Measurements from ENCODE around the gene CCDC201.
"Not testable (repeated sequence)": the region's sequence is repeated elsewhere in the genome, so short reads cannot be mapped to it uniquely, and the experiment has no call there.

CCDC201 gene

DNA sequence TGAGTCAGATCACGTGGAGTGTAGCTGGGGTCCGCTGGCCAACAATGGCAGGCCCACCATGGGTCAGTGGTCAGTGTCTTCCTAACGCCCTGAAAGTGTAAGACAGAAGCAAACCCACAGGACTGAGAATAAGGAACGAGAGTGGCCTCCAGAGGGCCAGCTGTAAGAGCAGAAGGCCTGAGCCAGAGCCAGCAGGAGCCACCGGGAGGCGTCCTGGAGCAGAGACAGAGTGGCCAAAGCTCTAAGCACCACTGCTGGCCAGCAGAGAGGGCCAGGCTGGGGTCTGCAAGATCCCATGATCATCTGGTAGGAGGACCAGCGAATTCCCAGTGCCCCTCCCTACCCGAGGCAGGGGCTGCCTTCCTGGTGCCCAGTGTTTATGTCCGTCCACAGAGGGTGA is 9.2 kb downstream of the CCDC201 start:
- H3K4me3 ChIP-seq (ENCODE audit: low read depth, low read length): no peak overlapping the region
- H2AFZ ChIP-seq: no peak overlapping the region
- TF ChIP-seq, protein P1, sequence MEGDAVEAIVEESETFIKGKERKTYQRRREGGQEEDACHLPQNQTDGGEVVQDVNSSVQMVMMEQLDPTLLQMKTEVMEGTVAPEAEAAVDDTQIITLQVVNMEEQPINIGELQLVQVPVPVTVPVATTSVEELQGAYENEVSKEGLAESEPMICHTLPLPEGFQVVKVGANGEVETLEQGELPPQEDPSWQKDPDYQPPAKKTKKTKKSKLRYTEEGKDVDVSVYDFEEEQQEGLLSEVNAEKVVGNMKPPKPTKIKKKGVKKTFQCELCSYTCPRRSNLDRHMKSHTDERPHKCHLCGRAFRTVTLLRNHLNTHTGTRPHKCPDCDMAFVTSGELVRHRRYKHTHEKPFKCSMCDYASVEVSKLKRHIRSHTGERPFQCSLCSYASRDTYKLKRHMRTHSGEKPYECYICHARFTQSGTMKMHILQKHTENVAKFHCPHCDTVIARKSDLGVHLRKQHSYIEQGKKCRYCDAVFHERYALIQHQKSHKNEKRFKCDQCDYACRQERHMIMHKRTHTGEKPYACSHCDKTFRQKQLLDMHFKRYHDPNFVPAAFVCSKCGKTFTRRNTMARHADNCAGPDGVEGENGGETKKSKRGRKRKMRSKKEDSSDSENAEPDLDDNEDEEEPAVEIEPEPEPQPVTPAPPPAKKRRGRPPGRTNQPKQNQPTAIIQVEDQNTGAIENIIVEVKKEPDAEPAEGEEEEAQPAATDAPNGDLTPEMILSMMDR (IDR thresholded peaks at IDR 0.05): no peak
- H3K27ac ChIP-seq: no peak overlapping the region
- H3K4me2 ChIP-seq (ENCODE audit: low read length): no peak overlapping the region
- H3K79me2 ChIP-seq: no peaks in the 10 kb centered on the region
- H3K4me1 ChIP-seq: no peaks in the 10 kb centered on the region
- no peaks in the 10 kb centered on the region for H3K9me3 ChIP-seq (ENCODE audit: control insufficient read depth, low read length)
- no peaks in the 10 kb centered on the region for H3K36me3 ChIP-seq (ENCODE audit: control insufficient read depth, insufficient read depth, low read length)
- H3K27me3 ChIP-seq (ENCODE audit: control insufficient read depth, insufficient read depth, low read length): no peaks in the 10 kb centered on the region
- H3K9ac ChIP-seq: no peak overlapping the region

DNA sequence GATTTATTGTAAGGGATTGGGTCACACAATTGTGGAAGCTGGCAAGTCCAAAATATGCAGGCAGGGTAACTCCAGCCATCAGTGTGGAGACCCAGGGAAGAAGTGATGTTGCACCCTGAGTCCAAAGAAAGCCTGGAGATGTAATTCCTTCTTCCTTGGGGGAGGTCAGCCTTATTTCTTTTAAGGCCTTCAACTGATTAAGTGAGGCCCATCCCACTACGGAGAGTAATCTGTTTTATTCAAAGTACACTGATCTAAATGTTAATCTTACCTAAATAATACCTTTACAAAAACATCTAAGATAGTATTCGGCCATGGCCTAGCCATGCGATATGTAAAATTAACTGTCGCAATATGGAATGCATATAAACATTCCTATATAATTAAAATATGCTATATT is 16.0 kb downstream of the CCDC201 start:
- not testable (repeated sequence) for H3K9ac ChIP-seq; H3K27me3 ChIP-seq (ENCODE audit: control insufficient read depth, insufficient read depth, low read length); H3K4me2 ChIP-seq (ENCODE audit: low read length); H2AFZ ChIP-seq; H3K27ac ChIP-seq; H3K36me3 ChIP-seq (ENCODE audit: control insufficient read depth, insufficient read depth, low read length); H3K4me3 ChIP-seq (ENCODE audit: low read depth, low read length); H3K9me3 ChIP-seq (ENCODE audit: control insufficient read depth, low read length); H3K4me1 ChIP-seq; H3K79me2 ChIP-seq

DNA sequence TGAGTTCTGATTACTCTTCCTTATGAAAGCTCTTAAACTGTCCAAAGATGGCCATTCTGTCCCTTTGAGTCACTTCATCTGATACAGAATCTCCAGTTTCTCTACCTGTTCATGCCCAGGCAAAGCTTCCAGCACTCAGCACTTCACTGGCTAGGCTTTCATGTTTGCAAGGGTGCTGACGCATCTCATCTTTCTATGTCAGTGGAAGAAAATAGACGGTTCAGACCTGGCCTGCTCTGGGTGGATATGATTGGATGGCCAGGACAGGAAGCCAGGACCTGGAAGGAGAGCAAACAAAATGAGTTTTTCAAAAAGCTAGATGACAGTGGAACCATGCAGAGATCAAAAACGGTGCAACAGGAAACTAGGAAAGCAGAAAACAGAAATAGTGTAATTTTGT is 17.2 kb downstream of the CCDC201 start:
- H3K27ac ChIP-seq; H3K36me3 ChIP-seq (ENCODE audit: control insufficient read depth, insufficient read depth, low read length); H3K4me1 ChIP-seq; H3K4me3 ChIP-seq (ENCODE audit: low read depth, low read length); H3K4me2 ChIP-seq (ENCODE audit: low read length); H3K79me2 ChIP-seq; H3K9me3 ChIP-seq (ENCODE audit: control insufficient read depth, low read length); H2AFZ ChIP-seq; H3K27me3 ChIP-seq (ENCODE audit: control insufficient read depth, insufficient read depth, low read length); H3K9ac ChIP-seq: not testable (repeated sequence)

DNA sequence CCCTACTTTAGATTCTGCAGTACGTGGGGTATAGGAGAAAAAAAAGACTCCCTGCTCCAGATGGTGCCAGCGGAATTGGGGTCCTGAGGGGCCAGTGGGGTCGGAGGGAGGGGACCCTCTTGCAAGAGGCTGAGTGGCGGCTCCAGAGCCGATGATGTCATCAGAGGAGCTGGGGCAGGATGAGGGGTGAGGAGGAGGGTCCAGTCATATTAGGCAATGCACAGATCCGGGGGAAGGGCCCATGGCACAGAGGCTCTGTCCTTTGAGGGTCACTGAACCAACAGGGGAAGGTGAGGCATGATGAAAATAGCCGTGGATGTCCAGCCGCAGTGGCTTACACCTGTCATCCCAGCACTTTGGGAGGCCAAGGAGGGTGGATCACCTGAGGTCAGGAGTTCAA is 19.4 kb downstream of the CCDC201 start:
- H3K79me2 ChIP-seq; H3K27me3 ChIP-seq (ENCODE audit: control insufficient read depth, insufficient read depth, low read length); H3K4me3 ChIP-seq (ENCODE audit: low read depth, low read length); H3K36me3 ChIP-seq (ENCODE audit: control insufficient read depth, insufficient read depth, low read length); H2AFZ ChIP-seq; H3K4me1 ChIP-seq; H3K9ac ChIP-seq; H3K4me2 ChIP-seq (ENCODE audit: low read length); H3K27ac ChIP-seq; H3K9me3 ChIP-seq (ENCODE audit: control insufficient read depth, low read length): not testable (repeated sequence)

DNA sequence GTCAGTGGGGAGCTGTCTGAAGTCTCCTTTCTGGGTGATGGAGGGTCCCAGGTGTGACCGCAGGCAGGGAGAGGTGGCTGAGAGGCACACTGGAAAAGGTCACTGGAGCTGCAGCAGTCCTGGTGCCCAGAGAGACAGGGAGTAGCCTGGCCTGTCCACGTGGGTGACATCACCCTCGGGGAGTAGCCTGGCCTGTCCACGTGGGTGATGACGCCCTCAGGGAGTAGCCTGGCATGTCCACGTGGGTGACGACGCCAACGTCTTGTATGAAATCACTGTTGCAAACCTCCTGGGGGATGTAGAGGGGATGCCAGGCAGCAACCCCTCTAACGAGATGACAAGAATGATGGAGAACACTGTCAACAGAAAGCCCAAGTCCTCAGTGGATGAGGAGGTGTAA is 19.9 kb downstream of the CCDC201 start:
- H3K4me1 ChIP-seq; H3K9ac ChIP-seq; H2AFZ ChIP-seq; H3K4me2 ChIP-seq (ENCODE audit: low read length); H3K36me3 ChIP-seq (ENCODE audit: control insufficient read depth, insufficient read depth, low read length); H3K79me2 ChIP-seq; H3K9me3 ChIP-seq (ENCODE audit: control insufficient read depth, low read length); H3K27ac ChIP-seq; H3K4me3 ChIP-seq (ENCODE audit: low read depth, low read length); H3K27me3 ChIP-seq (ENCODE audit: control insufficient read depth, insufficient read depth, low read length): not testable (repeated sequence)

GRCh38 chr7:45848734-45849133 is 24.1 kb downstream of the CCDC201 start:
- H3K4me2 ChIP-seq (ENCODE audit: low read length): not testable (repeated sequence)

DNA sequence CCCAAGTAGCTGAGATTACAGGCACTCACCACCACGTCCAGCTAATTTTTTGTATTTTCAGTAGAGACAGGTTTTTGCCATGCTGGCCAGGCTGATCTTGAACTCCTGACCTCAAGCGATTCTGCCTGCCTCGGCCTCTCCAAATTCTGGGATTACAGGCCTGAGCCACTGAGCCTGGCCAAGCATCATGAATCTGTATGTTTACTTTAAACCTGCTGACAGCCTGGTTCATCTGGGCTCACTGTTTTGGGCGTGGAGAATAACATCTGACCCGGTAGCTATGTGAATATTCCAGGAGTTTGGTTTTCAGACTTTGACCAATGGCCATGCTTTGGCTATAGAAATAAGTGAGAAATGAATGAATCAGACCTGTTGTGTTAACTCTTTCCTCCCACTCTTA is 26.3 kb downstream of the CCDC201 start:
- not testable (repeated sequence) for H2AFZ ChIP-seq; H3K27ac ChIP-seq; H3K9me3 ChIP-seq (ENCODE audit: control insufficient read depth, low read length); H3K27me3 ChIP-seq (ENCODE audit: control insufficient read depth, insufficient read depth, low read length); H3K4me2 ChIP-seq (ENCODE audit: low read length); H3K79me2 ChIP-seq; H3K36me3 ChIP-seq (ENCODE audit: control insufficient read depth, insufficient read depth, low read length); H3K4me3 ChIP-seq (ENCODE audit: low read depth, low read length); H3K9ac ChIP-seq; H3K4me1 ChIP-seq

More at GRCh38 chr7:45848734-45849133, 24.1 kb downstream of the CCDC201 start:
- not testable (repeated sequence) for H3K9ac ChIP-seq; H3K27ac ChIP-seq; H2AFZ ChIP-seq; H3K4me1 ChIP-seq; H3K4me3 ChIP-seq (ENCODE audit: low read depth, low read length); H3K36me3 ChIP-seq (ENCODE audit: control insufficient read depth, insufficient read depth, low read length); H3K79me2 ChIP-seq; H3K27me3 ChIP-seq (ENCODE audit: control insufficient read depth, insufficient read depth, low read length); H3K9me3 ChIP-seq (ENCODE audit: control insufficient read depth, low read length)

DNA sequence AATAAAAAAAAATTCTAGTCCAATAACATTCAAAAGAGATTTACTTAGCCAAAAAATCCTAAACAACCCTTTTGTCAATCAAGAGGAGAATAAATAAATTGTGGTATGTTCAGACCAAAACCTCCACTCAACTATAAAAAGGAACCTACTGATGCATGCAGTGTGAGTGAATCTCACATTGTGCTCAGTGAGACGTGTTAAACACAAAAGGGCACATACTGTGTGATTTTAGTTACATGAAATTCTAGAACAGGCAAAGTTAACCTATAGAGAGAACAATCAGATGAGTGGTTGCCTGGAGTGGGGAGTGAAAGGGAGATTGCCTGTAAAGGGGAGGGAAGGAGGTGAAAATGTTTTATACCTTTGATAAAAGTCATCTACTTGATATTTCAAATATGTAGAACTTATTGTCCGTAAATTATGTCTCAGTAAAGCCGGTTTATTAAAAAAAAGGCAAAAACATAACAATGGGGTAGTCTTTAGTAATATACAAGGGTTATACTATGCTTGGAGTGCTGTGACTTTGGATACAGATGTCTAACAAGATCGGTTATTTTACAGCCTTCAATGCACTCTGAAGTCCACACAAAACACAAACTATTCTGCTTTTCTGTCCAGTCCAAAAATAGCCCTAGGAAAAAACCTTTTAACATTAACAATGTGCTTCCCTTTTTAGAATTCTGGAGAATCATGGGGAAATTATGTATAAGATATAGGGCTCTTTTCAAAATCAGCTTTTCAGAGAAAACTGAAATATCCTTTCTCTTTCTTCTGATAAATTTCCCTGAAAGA is 30.8 kb downstream of the CCDC201 start:
- not testable (repeated sequence) for H3K4me1 ChIP-seq; H2AFZ ChIP-seq; H3K4me2 ChIP-seq (ENCODE audit: low read length); H3K79me2 ChIP-seq; H3K36me3 ChIP-seq (ENCODE audit: control insufficient read depth, insufficient read depth, low read length); H3K9ac ChIP-seq; H3K27ac ChIP-seq; H3K4me3 ChIP-seq (ENCODE audit: low read depth, low read length); H3K9me3 ChIP-seq (ENCODE audit: control insufficient read depth, low read length); H3K27me3 ChIP-seq (ENCODE audit: control insufficient read depth, insufficient read depth, low read length)

DNA sequence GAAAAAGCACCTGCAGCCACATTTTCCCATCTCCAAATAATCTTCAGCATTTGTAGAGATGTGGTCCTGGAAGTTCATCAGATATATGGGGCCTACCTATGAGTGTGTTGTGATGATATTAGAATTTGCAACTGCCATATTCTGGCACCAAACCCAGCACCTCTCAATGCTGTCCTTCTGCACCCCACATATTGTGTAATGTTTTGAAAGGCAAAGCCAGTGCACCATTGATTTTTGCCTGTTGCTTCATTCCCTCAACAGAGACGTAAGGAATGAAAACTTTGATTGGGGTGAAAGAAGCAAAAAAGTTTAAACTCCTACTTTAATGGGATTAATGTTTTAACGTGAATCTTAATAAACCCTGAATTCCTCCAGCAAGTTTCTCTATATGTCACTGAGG is 34.0 kb downstream of the CCDC201 start:
- H3K27ac ChIP-seq; H3K4me2 ChIP-seq (ENCODE audit: low read length); H3K79me2 ChIP-seq: not testable (repeated sequence)

GRCh38 chr7:45832433-45833177 is 40.3 kb downstream of the CCDC201 start:
- not testable (repeated sequence) for H3K4me1 ChIP-seq; H3K36me3 ChIP-seq (ENCODE audit: control insufficient read depth, insufficient read depth, low read length); H3K9ac ChIP-seq; H3K4me3 ChIP-seq (ENCODE audit: low read depth, low read length); H3K79me2 ChIP-seq; H3K9me3 ChIP-seq (ENCODE audit: control insufficient read depth, low read length); H3K27me3 ChIP-seq (ENCODE audit: control insufficient read depth, insufficient read depth, low read length); H3K4me2 ChIP-seq (ENCODE audit: low read length); H2AFZ ChIP-seq; H3K27ac ChIP-seq

More for the DNA sequence above, 34.0 kb downstream of the CCDC201 start:
- H3K9ac ChIP-seq; H3K4me3 ChIP-seq (ENCODE audit: low read depth, low read length); H3K4me1 ChIP-seq; H3K27me3 ChIP-seq (ENCODE audit: control insufficient read depth, insufficient read depth, low read length); H3K36me3 ChIP-seq (ENCODE audit: control insufficient read depth, insufficient read depth, low read length); H3K9me3 ChIP-seq (ENCODE audit: control insufficient read depth, low read length); H2AFZ ChIP-seq: not testable (repeated sequence)
